HEK293 (cell line): Measurements from ENCODE around the gene ZNF764.
"Not testable (repeated sequence)": the region's sequence is repeated elsewhere in the genome, so short reads cannot be mapped to it uniquely, and the experiment has no call there.

Experiments
- CTCF ChIP-seq: fragments of 450-650 bp; formaldehyde crosslinking; IDR thresholded peaks from 2 replicates; pipeline ENCODE4 v1.5.1; 2016; ENCODE audit warnings: missing biosample characterization, missing genetic modification characterization
- GFI1B ChIP-seq: fragments of 450-650 bp; formaldehyde crosslinking; IDR thresholded peaks from 2 replicates; pipeline ENCODE4 v1.5.1; 2016; ENCODE audit warnings: missing biosample characterization, missing genetic modification characterization
- PRDM10 ChIP-seq: fragments of 450-650 bp; formaldehyde crosslinking; IDR thresholded peaks from 2 replicates; pipeline ENCODE4 v1.5.1; 2016; ENCODE audit warnings: missing biosample characterization, missing genetic modification characterization
- ZEB2 ChIP-seq: fragments of 450-650 bp; formaldehyde crosslinking; IDR thresholded peaks from 2 replicates; pipeline ENCODE4 v1.5.1; 2016; ENCODE audit warnings: missing biosample characterization, missing genetic modification characterization
- ZNF121 ChIP-seq: fragments of 450-650 bp; formaldehyde crosslinking; IDR thresholded peaks from 2 replicates; pipeline ENCODE4 v1.5.1; 2016; ENCODE audit warnings: missing biosample characterization, missing genetic modification characterization
- ZNF292 ChIP-seq: fragments of 450-650 bp; formaldehyde crosslinking; IDR thresholded peaks from 2 replicates; pipeline ENCODE4 v1.5.1; 2016; ENCODE audit warnings: low read depth, missing biosample characterization, missing genetic modification characterization, borderline replicate concordance
- ZNF335 ChIP-seq: fragments of 450-650 bp; formaldehyde crosslinking; conservative IDR thresholded peaks from 2 replicates; pipeline ENCODE4 v1.5.1; 2016; ENCODE audit warnings: missing biosample characterization, missing genetic modification characterization
- ZNF416 ChIP-seq: fragments of 450-650 bp; formaldehyde crosslinking; IDR thresholded peaks from 2 replicates; pipeline ENCODE4 v1.5.1; 2016; ENCODE audit warnings: missing biosample characterization, missing genetic modification characterization
- ZNF785 ChIP-seq: fragments of 450-650 bp; formaldehyde crosslinking; IDR thresholded peaks from 2 replicates; pipeline ENCODE4 v1.5.1; 2016; ENCODE audit warnings: missing biosample characterization, missing genetic modification characterization
- ZSCAN4 ChIP-seq: fragments of 450-650 bp; formaldehyde crosslinking; IDR thresholded peaks from 2 replicates; pipeline ENCODE4 v1.5.1; 2017; ENCODE audit warnings: missing biosample characterization, missing genetic modification characterization

- not testable (repeated sequence) for TF ChIP-seq ZEB2, PRDM10, CTCF, ZNF785, ZNF335, ZNF416, ZSCAN4 (tag by site-specific recombination)
- peak; percentile 30; the same call in 1 of the 2 replicates for TF ChIP-seq GFI1B (tag by site-specific recombination)
- TF ChIP-seq ZNF292 (tag by site-specific recombination): peak; percentile 80; the same call in 1 of the 2 replicates
- peak; percentile 51; the same call in 1 of the 2 replicates for TF ChIP-seq ZNF121
Observed at GRCh38 chr16:30590869-30591268, 32.7 kb upstream of the ZNF764 start.
